Left kidney (tissue), 8 donors: Measurements from ENCODE around the gene ZNF682. TPM values are rescaled to one million over a fixed set of nuclear protein-coding genes. Genes with fewer than 3 reads are reported as not detected.
"Not testable (repeated sequence)": the region's sequence is repeated elsewhere in the genome, so short reads cannot be mapped to it uniquely, and the experiment has no call there.

ENCODE experiments used
- DNase-seq: peaks from one replicate; pipeline ENCODE4 v3.0.0-alpha.2; 2013
- long read RNA-seq, 8 donors: transcript quantifications; one replicate each; lab custom pipeline, GENCODE V29; 2026
- polyA plus RNA-seq: library from polyadenylated mRNA; unstranded; fragments of 120-200 nt; gene quantifications from one replicate; pipeline ENCODE4 v1.2.1, GENCODE V29; 2013; ENCODE audit not compliant: insufficient read length

ZNF682 gene
- polyA plus RNA-seq = 27.9 TPM
- long read RNA-seq, donor 1, partial matches to known transcripts = 0 of 8 reads
- long read RNA-seq, donor 1, other reads (novel, unspliced or antisense) = 0 of 8 reads
- long read RNA-seq, donor 2, partial matches to known transcripts = 12 of 15 reads
- long read RNA-seq, donor 2, other reads (novel, unspliced or antisense) = 0 of 15 reads
- long read RNA-seq, donor 3, partial matches to known transcripts = 12 of 17 reads
- long read RNA-seq, donor 3, other reads (novel, unspliced or antisense) = 0 of 17 reads
- long read RNA-seq, donor 4, partial matches to known transcripts = 0 of 2 reads
- long read RNA-seq, donor 4, other reads (novel, unspliced or antisense) = 0 of 2 reads
- long read RNA-seq, donor 5, transcript ZNF682-212 (1 exons, 3,769 nt) = major isoform, 5 of 28 reads
- long read RNA-seq, donor 5, partial matches to known transcripts = 21 of 28 reads
- long read RNA-seq, donor 5, other reads (novel, unspliced or antisense) = 0 of 28 reads
- long read RNA-seq, donor 6, partial matches to known transcripts = 0 of 7 reads
- long read RNA-seq, donor 6, other reads (novel, unspliced or antisense) = 0 of 7 reads
- long read RNA-seq, donor 7, partial matches to known transcripts = 0 of 6 reads
- long read RNA-seq, donor 7, other reads (novel, unspliced or antisense) = 0 of 6 reads
- long read RNA-seq, donor 8, partial matches to known transcripts = 0 of 3 reads
- long read RNA-seq, donor 8, other reads (novel, unspliced or antisense) = 0 of 3 reads

DNA sequence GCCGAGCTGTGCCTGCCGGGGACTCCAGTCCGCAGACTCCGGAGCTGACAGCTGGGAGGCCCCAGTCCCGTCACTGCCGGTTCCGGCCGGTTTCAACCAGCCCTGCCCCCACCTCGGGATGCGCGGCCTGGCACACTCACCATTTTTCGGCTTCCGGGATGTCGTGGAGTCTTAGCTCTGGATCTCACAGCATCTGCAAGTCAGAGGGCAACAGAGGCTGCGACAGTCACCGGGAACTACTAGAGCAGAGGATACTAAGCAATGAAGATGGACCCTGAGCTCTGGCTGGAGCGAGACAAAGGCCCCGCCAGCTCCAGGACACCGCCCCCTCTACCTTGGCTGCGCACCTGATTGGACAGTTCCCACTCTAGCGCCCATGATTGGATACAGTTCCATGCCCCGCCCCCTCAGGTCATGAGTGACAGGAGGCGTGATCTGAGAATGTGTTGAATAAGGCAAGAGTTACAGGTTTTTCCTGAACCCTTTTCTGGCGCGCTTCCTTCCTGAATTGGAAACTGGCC lies at the start of gene ZNF682:
ZNF682 (minus strand) TSS at position 303 of the 521 bp plus-strand sequence; CDS start at position 143, 160 bp downstream.
- DNase-seq = peak; percentile 98

GRCh38 chr19:20082876-20083275 lies 43.6 kb upstream of the ZNF682 start:
- not testable (repeated sequence) for DNase-seq

GRCh38 chr19:20082232-20082833 lies 43.0 kb upstream of the ZNF682 start:
- not testable (repeated sequence) for DNase-seq

- DNase-seq = no peak
These were observed 41.4 kb upstream of the ZNF682 start for GRCh38 chr19:20080656-20081055.

GRCh38 chr19:20079476-20079875 lies 40.2 kb upstream of the ZNF682 start:
- no peak for DNase-seq

DNA sequence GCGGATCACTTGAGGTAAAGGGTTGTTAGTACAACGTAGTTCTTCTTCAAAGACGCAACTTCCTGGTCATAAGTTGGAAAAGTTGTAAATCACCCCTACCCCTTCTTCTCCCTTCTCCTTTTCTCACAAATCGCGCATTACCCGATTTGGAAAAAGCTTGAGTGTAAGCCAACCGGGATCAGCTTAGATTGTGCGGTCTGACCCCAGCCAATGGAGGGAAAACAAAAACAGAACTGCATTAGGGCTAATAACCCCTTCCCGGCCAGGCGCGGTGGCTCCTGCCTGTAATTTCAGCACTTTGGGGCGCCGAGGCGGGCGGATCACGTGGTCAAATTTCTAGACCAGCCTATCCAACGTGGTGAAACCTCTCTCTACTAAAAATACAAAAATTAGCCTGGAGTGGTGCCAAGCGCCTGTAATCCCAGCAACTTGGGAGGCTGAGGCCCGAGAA lies 39.3 kb upstream of the ZNF682 start:
- no peak for DNase-seq

DNA sequence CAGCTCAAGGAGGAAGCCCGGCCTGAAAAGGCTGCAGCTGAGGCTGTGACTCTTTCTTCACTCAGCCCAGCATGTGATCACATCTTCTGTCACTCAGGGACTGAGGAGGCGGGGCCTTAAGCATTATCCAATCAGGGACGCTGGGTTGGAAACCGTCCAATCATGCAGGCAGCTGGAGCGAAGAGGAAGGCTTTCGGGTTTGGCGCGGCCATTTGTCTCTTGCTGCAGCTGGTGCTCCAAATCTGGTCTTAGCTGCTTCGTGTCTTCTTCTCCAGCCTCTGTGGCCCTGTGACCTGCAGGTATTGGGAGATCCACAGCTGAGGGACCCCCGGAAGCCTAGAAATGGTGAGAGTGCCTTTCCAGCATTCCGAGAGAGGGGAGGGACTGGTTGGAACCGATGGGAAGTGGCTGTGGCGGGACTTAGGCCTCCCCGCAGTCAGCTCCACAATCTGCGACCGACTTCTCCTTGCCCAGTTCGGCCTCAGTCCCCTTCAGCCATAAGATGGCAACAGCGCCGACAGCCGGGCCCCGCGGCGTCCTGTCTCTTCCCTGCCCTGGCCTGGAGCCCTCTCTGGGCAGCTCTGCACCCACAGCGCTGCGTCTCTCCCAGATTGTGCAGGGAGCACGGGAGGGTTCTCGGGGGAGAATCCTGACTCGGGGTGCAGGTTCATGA lies 38.6 kb upstream of the ZNF682 start, which contains the start of gene ZNF90:
ZNF90 (plus strand) TSS at position 210 of the 673 bp plus-strand sequence; CDS start at position 343, 133 bp downstream.
- peak; percentile 99 for DNase-seq

GRCh38 chr19:20072936-20073335 lies 33.6 kb upstream of the ZNF682 start:
- DNase-seq = no peak

GRCh38 chr19:20070691-20071090 lies 31.4 kb upstream of the ZNF682 start:
- no peak for DNase-seq

GRCh38 chr19:20068559-20068958 lies 29.3 kb upstream of the ZNF682 start:
- not testable (repeated sequence) for DNase-seq

DNA sequence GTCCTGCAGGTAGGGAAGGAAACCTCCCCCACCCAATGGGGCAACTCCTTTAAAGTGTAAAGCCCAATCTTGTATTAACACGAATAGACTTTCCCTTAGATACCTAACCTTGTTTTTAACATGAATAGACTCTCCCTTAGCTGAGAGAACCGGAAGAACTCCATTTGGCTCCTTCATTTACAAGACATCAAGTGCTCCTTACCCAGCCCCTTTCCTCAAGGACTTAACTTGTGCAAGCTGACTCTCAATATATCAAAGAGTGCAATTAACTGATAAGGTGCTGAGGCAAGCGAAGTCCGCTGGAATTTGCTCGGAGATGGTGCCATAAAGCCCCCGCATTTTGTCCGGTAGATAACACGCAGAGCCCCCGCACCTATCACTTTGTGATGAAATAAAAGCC lies 28.6 kb upstream of the ZNF682 start:
- DNase-seq = no peak

GRCh38 chr19:20066861-20067260 lies 27.6 kb upstream of the ZNF682 start:
- no peak for DNase-seq

GRCh38 chr19:20060282-20060681 lies 21.0 kb upstream of the ZNF682 start:
- no peak for DNase-seq

DNA sequence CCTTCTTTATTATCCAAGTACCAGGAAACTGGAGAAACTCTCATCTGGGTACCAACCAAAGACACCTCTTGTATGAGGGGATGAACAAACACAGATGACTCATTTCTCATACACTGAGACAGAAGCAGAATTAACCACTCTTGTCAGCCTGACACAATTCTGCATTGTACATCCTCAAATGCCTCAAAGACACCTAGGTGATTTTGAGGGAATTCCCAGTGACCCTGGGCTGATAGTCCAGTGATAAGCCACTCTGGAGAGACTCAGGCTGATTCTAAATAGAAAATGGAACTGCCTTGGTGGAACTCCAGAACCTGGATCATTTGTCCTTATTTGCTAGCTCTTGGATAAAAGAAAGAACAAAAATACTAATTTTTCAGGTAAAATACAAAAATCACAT lies 19.4 kb upstream of the ZNF682 start:
- not testable (repeated sequence) for DNase-seq

DNA sequence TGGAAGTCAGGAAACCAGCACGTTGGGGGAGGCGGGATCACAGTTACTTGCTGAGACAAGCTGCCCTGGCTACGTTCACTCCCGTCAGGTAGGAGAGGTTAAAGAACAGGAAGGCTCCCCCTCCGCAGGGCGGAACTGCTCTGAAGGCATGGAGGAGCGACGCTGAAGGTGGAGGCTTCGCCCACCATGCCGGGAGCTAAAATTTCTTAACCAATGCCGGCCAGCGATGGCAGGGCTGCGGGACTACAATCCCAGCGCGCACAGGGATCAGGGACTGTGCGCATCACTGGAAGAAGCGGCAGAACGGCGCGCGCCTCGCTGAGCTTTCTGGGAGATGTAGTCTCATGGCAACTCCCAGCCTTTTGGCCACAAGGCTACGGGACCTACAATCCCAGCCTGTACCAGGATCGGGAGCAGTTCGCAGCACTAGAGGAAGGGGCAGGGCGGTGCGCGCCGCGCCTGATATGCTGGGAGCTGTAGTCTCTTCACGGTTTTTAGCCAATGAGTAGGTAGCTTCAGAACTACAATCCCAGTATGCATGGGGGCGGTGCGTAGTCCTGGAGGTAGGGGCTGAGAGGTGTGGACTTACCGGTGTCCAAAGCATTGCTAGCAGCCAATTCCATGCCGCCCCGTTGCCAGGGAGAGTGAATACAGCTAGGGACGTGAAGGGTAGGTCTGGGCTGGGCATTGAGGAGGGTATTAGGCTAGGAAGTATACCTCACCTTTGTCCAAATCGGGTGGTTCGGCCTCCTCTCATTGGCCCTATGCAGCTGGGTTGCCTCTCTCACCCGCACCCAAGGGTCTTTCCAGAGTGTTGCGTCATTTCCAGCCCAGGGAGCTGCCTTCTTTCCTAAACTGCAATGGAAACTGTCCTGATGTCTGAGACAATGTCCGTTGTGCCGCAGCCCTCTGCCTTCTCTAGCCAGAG lies 12.8 kb upstream of the ZNF682 start:
- DNase-seq = peak; percentile 97

GRCh38 chr19:20045742-20046141 lies 6.4 kb upstream of the ZNF682 start:
- DNase-seq = not testable (repeated sequence)

DNA sequence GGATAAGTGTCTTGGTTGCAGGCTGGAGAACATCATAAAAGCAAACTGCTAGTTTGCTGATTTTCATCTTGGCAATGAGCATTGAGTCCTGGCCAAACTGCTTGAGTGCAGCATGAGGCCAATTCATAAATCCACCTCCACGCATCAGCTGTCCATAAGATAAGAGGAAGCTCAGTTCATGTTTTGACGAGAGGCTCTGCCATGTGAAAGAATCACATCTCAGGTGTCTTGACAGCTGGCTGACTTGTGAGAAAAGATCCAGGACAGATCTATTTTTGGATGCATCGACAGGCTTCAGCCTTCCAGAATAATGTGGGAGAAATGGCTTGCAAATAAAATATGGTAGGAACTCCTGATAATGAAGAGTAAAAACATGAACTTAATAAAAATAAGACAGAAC lies 5.4 kb upstream of the ZNF682 start:
- DNase-seq = no peak

GRCh38 chr19:20038358-20039202 lies 725 bp downstream of the ZNF682 start:
- DNase-seq = peak; percentile 14

DNA sequence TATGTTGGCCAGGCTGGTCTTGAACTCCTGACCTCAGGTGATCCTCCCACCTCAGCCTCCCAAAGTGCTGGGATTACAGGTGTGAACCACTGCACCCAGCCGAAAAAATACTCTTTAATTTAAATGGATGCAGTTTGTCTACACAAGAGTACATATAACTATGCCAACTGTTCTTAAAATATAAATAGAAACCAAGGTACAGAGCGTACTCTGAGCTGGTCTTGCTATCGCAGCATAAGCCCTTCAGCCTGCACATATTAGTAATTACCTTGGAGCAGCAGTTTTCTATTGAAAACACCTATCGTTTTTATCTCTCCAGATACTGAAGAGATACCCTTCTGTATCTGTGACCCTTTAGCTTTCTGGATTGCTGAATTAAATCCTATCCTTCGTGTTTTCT lies 3.4 kb downstream of the ZNF682 start:
- no peak for DNase-seq

DNA sequence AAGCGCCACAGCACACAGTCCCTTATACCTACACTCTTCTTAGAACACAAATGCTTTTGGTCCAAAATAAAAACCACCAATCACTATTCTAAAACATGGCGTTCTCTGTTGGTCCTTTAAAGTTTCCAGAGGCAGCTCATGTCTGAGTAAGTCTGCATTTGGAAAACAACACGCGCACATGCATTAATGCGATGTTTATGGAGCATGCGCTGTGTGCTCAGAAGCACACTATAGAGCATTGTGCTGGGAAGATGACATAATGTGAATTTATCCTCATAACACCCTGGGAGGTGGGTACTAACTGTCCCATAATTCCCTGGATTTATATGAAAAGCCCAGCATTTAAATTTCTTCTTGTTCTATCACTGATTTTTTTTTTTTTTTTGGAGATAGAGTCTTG lies 10.7 kb downstream of the ZNF682 start:
- no peak for DNase-seq
